ENCODE data around the gene C2orf42.
"Not testable (repeated sequence)": the region's sequence is repeated elsewhere in the genome, so short reads cannot be mapped to it uniquely, and the experiment has no call there.

Gene C2orf42

GRCh38 chr2:70125498-70125898 is 65.3 kb downstream of the C2orf42 start:
- H3K4me1 Mint-ChIP-seq: peaks cover 81% of the 10 kb centered on the region

GRCh38 chr2:70124983-70125480 is 65.8 kb downstream of the C2orf42 start:
- ATAC-seq: peak; percentile 73
- DNase-seq (ENCODE audit: low spot score in 2 of 2): peak in 1 of 2 donors; percentile 84
- Mint-ChIP-seq H3K36me3 (peaks cover 33% of the 10 kb centered on the region), H3K4me1 (peaks cover 78% of the 10 kb centered on the region), H3K27ac (peak overlapping the region; percentile 100), H3K4me3 (peak overlapping the region; percentile 88), H3K9me3 (no peaks in the 10 kb centered on the region)

More at GRCh38 chr2:70125498-70125898, 65.3 kb downstream of the C2orf42 start:
- Mint-ChIP-seq H3K4me3 (peak overlapping the region; percentile 88), H3K36me3 (peaks cover 36% of the 10 kb centered on the region), H3K27ac (peak overlapping the region; percentile 100), H3K9me3 (no peaks in the 10 kb centered on the region)
- ATAC-seq (no peak), DNase-seq (ENCODE audit: low spot score in 2 of 2) (no peak)

- Mint-ChIP-seq H3K27ac (peak overlapping the region; percentile 100), H3K36me3 (peaks cover 25% of the 10 kb centered on the region), H3K4me3 (peak overlapping the region; percentile 88), H3K4me1 (peaks cover 82% of the 10 kb centered on the region), H3K9me3 (no peaks in the 10 kb centered on the region)
- no peak for DNase-seq (ENCODE audit: low spot score in 2 of 2)
- ATAC-seq: no peak
These were observed 67.0 kb downstream of the C2orf42 start for GRCh38 chr2:70123829-70124116.

GRCh38 chr2:70123051-70123828 is 67.6 kb downstream of the C2orf42 start:
- H3K4me1 Mint-ChIP-seq: peaks cover 83% of the 10 kb centered on the region

GRCh38 chr2:70122470-70122869 is 68.3 kb downstream of the C2orf42 start:
- ATAC-seq: no peak
- peak overlapping the region; percentile 88 for H3K4me3 Mint-ChIP-seq
- H3K36me3 Mint-ChIP-seq: peaks cover 25% of the 10 kb centered on the region
- no peaks in the 10 kb centered on the region for H3K9me3 Mint-ChIP-seq
- peaks cover 76% of the 10 kb centered on the region for H3K4me1 Mint-ChIP-seq
- H3K27ac Mint-ChIP-seq: peak overlapping the region; percentile 100
- no peak for DNase-seq (ENCODE audit: low spot score in 2 of 2)

More at GRCh38 chr2:70123051-70123828, 67.6 kb downstream of the C2orf42 start:
- peak overlapping the region; percentile 100 for H3K27ac Mint-ChIP-seq
- DNase-seq (ENCODE audit: low spot score in 2 of 2) (no peak), ATAC-seq (no peak)
- peak overlapping the region; percentile 88 for H3K4me3 Mint-ChIP-seq
- peaks cover 25% of the 10 kb centered on the region for H3K36me3 Mint-ChIP-seq
- no peaks in the 10 kb centered on the region for H3K9me3 Mint-ChIP-seq

GRCh38 chr2:70121627-70122372 is 69.0 kb downstream of the C2orf42 start:
- Mint-ChIP-seq H3K36me3 (peaks cover 25% of the 10 kb centered on the region), H3K4me1 (peaks cover 71% of the 10 kb centered on the region), H3K27ac (peak overlapping the region; percentile 100), H3K4me3 (no peak overlapping the region), H3K9me3 (no peaks in the 10 kb centered on the region)
- no peak for ATAC-seq
- DNase-seq (ENCODE audit: low spot score in 2 of 2): no peak

- H3K4me1 Mint-ChIP-seq: peaks cover 42% of the 10 kb centered on the region
- DNase-seq (ENCODE audit: low spot score in 2 of 2) (no peak), ATAC-seq (no peak)
- no peak overlapping the region for H3K4me3 Mint-ChIP-seq
- peak overlapping the region; percentile 48 for H3K27ac Mint-ChIP-seq
- no peaks in the 10 kb centered on the region for H3K9me3 Mint-ChIP-seq
- peaks cover 13% of the 10 kb centered on the region for H3K36me3 Mint-ChIP-seq
These were observed 71.9 kb downstream of the C2orf42 start for GRCh38 chr2:70118798-70119454.

- H3K4me3 Mint-ChIP-seq: no peak overlapping the region
- H3K27ac Mint-ChIP-seq: peak overlapping the region; percentile 37
- DNase-seq (ENCODE audit: low spot score in 2 of 2): no peak
- H3K4me1 Mint-ChIP-seq: peaks cover 29% of the 10 kb centered on the region
- ATAC-seq: no peak
- no peaks in the 10 kb centered on the region for H3K36me3 Mint-ChIP-seq
- no peaks in the 10 kb centered on the region for H3K9me3 Mint-ChIP-seq
These were observed 73.8 kb downstream of the C2orf42 start for GRCh38 chr2:70116936-70117552.

GRCh38 chr2:70115646-70116442 is 75.0 kb downstream of the C2orf42 start:
- peak; percentile 51 for ATAC-seq
- peaks cover 6% of the 10 kb centered on the region for H3K36me3 Mint-ChIP-seq
- peaks cover 19% of the 10 kb centered on the region for H3K4me1 Mint-ChIP-seq
- H3K4me3 Mint-ChIP-seq: no peak overlapping the region
- no peak for DNase-seq (ENCODE audit: low spot score in 2 of 2)
- H3K9me3 Mint-ChIP-seq: no peaks in the 10 kb centered on the region
- no peak overlapping the region for H3K27ac Mint-ChIP-seq

- Mint-ChIP-seq H3K4me3 (no peak overlapping the region), H3K36me3 (peaks cover 13% of the 10 kb centered on the region), H3K9me3 (no peaks in the 10 kb centered on the region), H3K27ac (peak overlapping the region; percentile 38), H3K4me1 (peaks cover 20% of the 10 kb centered on the region)
- ATAC-seq (no peak), DNase-seq (ENCODE audit: low spot score in 2 of 2) (no peak)
These were observed 77.3 kb downstream of the C2orf42 start for GRCh38 chr2:70113359-70114070.

GRCh38 chr2:70111752-70112591 is 78.8 kb downstream of the C2orf42 start:
- no peak for ATAC-seq
- no peaks in the 10 kb centered on the region for H3K9me3 Mint-ChIP-seq
- peak overlapping the region; percentile 98 for H3K27ac Mint-ChIP-seq
- H3K4me3 Mint-ChIP-seq: no peak overlapping the region
- no peak for DNase-seq (ENCODE audit: low spot score in 2 of 2)
- H3K4me1 Mint-ChIP-seq: peaks cover 35% of the 10 kb centered on the region
- peaks cover 24% of the 10 kb centered on the region for H3K36me3 Mint-ChIP-seq

GRCh38 chr2:70110397-70110796 is 80.4 kb downstream of the C2orf42 start:
- not testable (repeated sequence) for H3K9me3 Mint-ChIP-seq; H3K4me3 Mint-ChIP-seq; ATAC-seq; DNase-seq (ENCODE audit: low spot score in 2 of 2)
- H3K27ac Mint-ChIP-seq: peak overlapping the region; percentile 98
- H3K36me3 Mint-ChIP-seq: peaks cover 27% of the 10 kb centered on the region
- H3K4me1 Mint-ChIP-seq: peaks cover 39% of the 10 kb centered on the region

GRCh38 chr2:70106138-70106537 is 84.7 kb downstream of the C2orf42 start:
- not testable (repeated sequence) for H3K9me3 Mint-ChIP-seq; DNase-seq (ENCODE audit: low spot score in 2 of 2); H3K27ac Mint-ChIP-seq; H3K4me3 Mint-ChIP-seq; ATAC-seq
- Mint-ChIP-seq H3K36me3 (peaks cover 24% of the 10 kb centered on the region), H3K4me1 (peaks cover 61% of the 10 kb centered on the region)
